H1 (cell line): ENCODE results near the gene PTPRG. TPM values are rescaled to one million over a fixed set of nuclear protein-coding genes. Genes with fewer than 3 reads are reported as not detected.
A peak's percentile ranks its signal among the peaks of the same experiment; 100 is the strongest.

Experiments
- CTCF ChIA-PET: fragments of 300-600 bp; sonication (Branson Sonifier 250); formaldehyde crosslinking; loops from one replicate; lab custom pipeline; 2021; ENCODE audit not compliant: partially characterized antibody; lab: Charles Lee
- POLR2A ChIA-PET: fragments of 300-600 bp; sonication (Branson Sonifier 250); formaldehyde crosslinking; loops from one replicate; lab custom pipeline; 2021; ENCODE audit warnings: inconsistent platforms; ENCODE audit not compliant: partially characterized antibody; lab: Charles Lee
- DNase-seq, 2 experiments: peaks; one replicate each; pipeline versions ENCODE4 v3.0.0 to v3.0.0-alpha.2; 2010 to 2022; ENCODE audit warnings: low spot score in 2 of 2, low read depth in 1 of 2, mixed read lengths in 1 of 2
- FAIRE-seq: peaks from 2 replicates; lab custom pipeline; 2011; peaks lifted over from hg19 to GRCh38; lab: Jason Lieb, UNC
- H2AFZ ChIP-seq: 2 replicates; pipeline ENCODE4 v1.8.1; 2012; ENCODE audit warnings: low read length, inconsistent platforms
- H2AK5ac ChIP-seq: 2 replicates; pipeline ENCODE4 v1.6.1; 2013; ENCODE audit warnings: low read depth, low read length
- H2BK120ac ChIP-seq: replicated peaks from 2 replicates; pipeline ENCODE3; 2013; ENCODE audit warnings: low read depth, low read length, inconsistent platforms
- H2BK12ac ChIP-seq: 2 replicates; pipeline ENCODE4 v1.6.1; 2013; ENCODE audit warnings: low read depth, low read length
- H2BK15ac ChIP-seq: 2 replicates; pipeline ENCODE4 v1.6.1; 2013; ENCODE audit warnings: low read length
- H2BK20ac ChIP-seq: 2 replicates; pipeline ENCODE4 v1.6.1; 2013; ENCODE audit warnings: low read length
- H2BK5ac ChIP-seq: 2 replicates; pipeline ENCODE4 v1.6.1; 2013; ENCODE audit warnings: low read depth, low read length
- H3K14ac ChIP-seq: 2 replicates; pipeline ENCODE4 v1.6.1; 2013; ENCODE audit warnings: inconsistent platforms; ENCODE audit not compliant: insufficient read length
- H3K18ac ChIP-seq: 2 replicates; pipeline ENCODE4 v1.6.1; 2013; ENCODE audit warnings: low read length; ENCODE audit errors: extremely low read depth
- H3K23ac ChIP-seq: 2 replicates; pipeline ENCODE4 v1.6.1; 2013; ENCODE audit warnings: inconsistent platforms; ENCODE audit not compliant: insufficient read length
- H3K23me2 ChIP-seq: 2 replicates; pipeline ENCODE4 v1.6.1; 2013; ENCODE audit warnings: low read depth, low read length
- H3K27ac ChIP-seq: 2 replicates; pipeline ENCODE4 v1.6.1; 2011; ENCODE audit warnings: low read depth, low read length, inconsistent platforms
- H3K27me3 ChIP-seq, 4 experiments: replicated peaks in 1 of 4; 1 replicate in 1 of 4; 2 replicates in 3 of 4; pipeline versions ENCODE4 v1.6.1 to v1.8.1; 2011 to 2013; ENCODE audit warnings: low read length in 3 of 4, mild to moderate bottlenecking in 3 of 4, inconsistent platforms in 2 of 4, mixed read lengths in 2 of 4, moderate library complexity in 1 of 4; ENCODE audit not compliant: control insufficient read depth in 3 of 4, insufficient read depth in 3 of 4; ENCODE audit errors: extremely low read depth in 1 of 4
- H3K36me3 ChIP-seq, 4 experiments: 2 replicates each; pipeline versions ENCODE4 v1.6.1 to v1.8.1; 2011 to 2013; ENCODE audit warnings: mild to moderate bottlenecking in 4 of 4, low read length in 3 of 4, moderate library complexity in 2 of 4, control low read depth in 1 of 4, inconsistent platforms in 1 of 4; ENCODE audit not compliant: insufficient read depth in 4 of 4, control insufficient read depth in 2 of 4
- H3K4ac ChIP-seq: replicated peaks from 2 replicates; pipeline ENCODE3; 2013; ENCODE audit warnings: low read length, low read depth, mixed read lengths, inconsistent platforms; ENCODE audit not compliant: insufficient read length
- H3K4me1 ChIP-seq, 4 experiments: replicated peaks in 1 of 4; 1 replicate in 1 of 4; 2 replicates in 3 of 4; pipeline versions ENCODE4 v1.6.1 to v1.8.1; 2011 to 2013; ENCODE audit warnings: low read length in 3 of 4, inconsistent platforms in 2 of 4, mixed read lengths in 1 of 4; ENCODE audit not compliant: insufficient read depth in 4 of 4, control insufficient read depth in 3 of 4
- H3K4me2 ChIP-seq, 2 experiments: 2 replicates each; pipeline versions ENCODE4 v1.6.1 to v1.8.1; 2011 to 2013; ENCODE audit warnings: low read depth in 2 of 2, low read length in 2 of 2, control low read depth in 1 of 2, inconsistent platforms in 1 of 2, mild to moderate bottlenecking in 1 of 2; ENCODE audit not compliant: insufficient read depth in 1 of 2
- H3K4me3 ChIP-seq, 4 experiments: fragments of 200-600, 300-600 bp in 1 of 4; sonication (generic), shearing (Covaris generic), sonication (Bioruptor Twin) in 1 of 4; 2 replicates each; pipeline versions ENCODE4 v1.5.1 to v1.8.1; 2011 to 2016; ENCODE audit warnings: low read length in 4 of 4, low read depth in 3 of 4, control low read depth in 2 of 4, inconsistent platforms in 2 of 4, mild to moderate bottlenecking in 2 of 4, mixed read lengths in 1 of 4, moderate library complexity in 1 of 4; ENCODE audit not compliant: insufficient read depth in 2 of 4; ENCODE audit errors: extremely low read depth in 1 of 4
- H3K56ac ChIP-seq: replicated peaks from 2 replicates; pipeline ENCODE3; 2013; ENCODE audit warnings: low read depth, mild to moderate bottlenecking, mixed read lengths, low read length, inconsistent platforms; ENCODE audit not compliant: insufficient read length
- H3K79me1 ChIP-seq: 2 replicates; pipeline ENCODE4 v1.6.1; 2013; ENCODE audit warnings: low read depth, low read length, control low read depth
- H3K79me2 ChIP-seq, 2 experiments: 2 replicates each; pipeline versions ENCODE4 v1.6.1 to v1.8.1; 2012 to 2013; ENCODE audit warnings: low read length in 2 of 2, mild to moderate bottlenecking in 2 of 2, inconsistent platforms in 1 of 2; ENCODE audit not compliant: insufficient read depth in 2 of 2, control insufficient read depth in 1 of 2
- H3K9ac ChIP-seq, 4 experiments: replicated peaks in 1 of 4; 1 replicate in 1 of 4; 2 replicates in 3 of 4; pipeline versions ENCODE4 v1.6.1 to v1.8.1; 2011 to 2013; ENCODE audit warnings: low read depth in 3 of 4, low read length in 3 of 4, control low read depth in 2 of 4, mild to moderate bottlenecking in 2 of 4, moderate library complexity in 2 of 4, inconsistent platforms in 1 of 4; ENCODE audit errors: extremely low read depth in 1 of 4
- H3K9me3 ChIP-seq, 2 experiments: 2 replicates each; pipeline versions ENCODE4 v1.6.1 to v1.8.1; 2012 to 2013; ENCODE audit warnings: mild to moderate bottlenecking in 2 of 2, moderate library complexity in 2 of 2, control low read depth in 1 of 2, inconsistent platforms in 1 of 2, low read depth in 1 of 2, low read length in 1 of 2, mixed read lengths in 1 of 2; ENCODE audit not compliant: insufficient read depth in 2 of 2
- H4K20me1 ChIP-seq, 2 experiments: replicated peaks in 1 of 2; 2 replicates each; pipeline versions ENCODE3 to v1.8.1; 2011 to 2013; ENCODE audit warnings: inconsistent platforms in 2 of 2, low read length in 2 of 2, mild to moderate bottlenecking in 1 of 2; ENCODE audit not compliant: insufficient read depth in 2 of 2, control insufficient read depth in 1 of 2
- H4K5ac ChIP-seq: 2 replicates; pipeline ENCODE4 v1.6.1; 2013; ENCODE audit warnings: low read length, low read depth, mixed read lengths, inconsistent platforms; ENCODE audit not compliant: insufficient read length
- H4K8ac ChIP-seq: 2 replicates; pipeline ENCODE4 v1.8.0; 2013; ENCODE audit warnings: mild to moderate bottlenecking, moderate library complexity, low read length, inconsistent platforms; ENCODE audit not compliant: insufficient read depth; ENCODE audit errors: extremely low read depth
- H4K91ac ChIP-seq: replicated peaks from 2 replicates; pipeline ENCODE3; 2013; ENCODE audit warnings: low read length, mixed read lengths, inconsistent platforms; ENCODE audit not compliant: insufficient read length
- ATF2 ChIP-seq: IDR thresholded peaks from 2 replicates; pipeline ENCODE4 v1.6.1; 2012; ENCODE audit warnings: low read length, inconsistent platforms
- ATF3 ChIP-seq: IDR thresholded peaks from 2 replicates; pipeline ENCODE4 v1.6.1; 2011; ENCODE audit warnings: low read depth, mild to moderate bottlenecking, low read length; ENCODE audit not compliant: insufficient read depth
- CTCF ChIP-seq, 3 experiments: IDR thresholded peaks; 1 replicate in 2 of 3; 2 replicates in 1 of 3; pipeline versions ENCODE4 v1.5.1 to v1.6.1; 2011; ENCODE audit warnings: low read length in 3 of 3, mild to moderate bottlenecking in 3 of 3, inconsistent platforms in 2 of 3, low read depth in 1 of 3, moderate library complexity in 1 of 3; ENCODE audit not compliant: insufficient read depth in 1 of 3; ENCODE audit errors: control extremely low read depth in 1 of 3
- HDAC2 ChIP-seq, 2 experiments: fragments of 300-600 bp in 1 of 2; sonication (generic) in 1 of 2; IDR thresholded peaks; 2 replicates each; pipeline ENCODE4 v1.6.1; 2011 to 2012; ENCODE audit warnings: low read depth in 2 of 2, low read length in 2 of 2, mild to moderate bottlenecking in 2 of 2, moderate library complexity in 2 of 2, borderline replicate concordance in 1 of 2, inconsistent platforms in 1 of 2
- KDM5A ChIP-seq: fragments of 200-600 bp; IDR thresholded peaks from 2 replicates; pipeline ENCODE4 v1.7.1; 2012; ENCODE audit warnings: mild to moderate bottlenecking, low read length, inconsistent platforms, mixed read lengths
- SAP30 ChIP-seq: fragments of 300-600 bp; sonication (generic); IDR thresholded peaks from 2 replicates; pipeline ENCODE4 v1.7.1; 2012; ENCODE audit warnings: low read length, moderate library complexity, mild to moderate bottlenecking, inconsistent platforms; ENCODE audit not compliant: insufficient read depth, insufficient replicate concordance
- SIN3A ChIP-seq, 2 experiments: IDR thresholded peaks in 1 of 2; conservative IDR thresholded peaks in 1 of 2; 2 replicates each; pipeline ENCODE4 v1.6.1; 2011 to 2012; ENCODE audit warnings: low read length in 2 of 2, improper control_type of control experiment in 1 of 2, low read depth in 1 of 2, mild to moderate bottlenecking in 1 of 2
- WGBS, 2 experiments: shearing (Covaris generic) in 1 of 2; methylation state at CpG; one replicate each; pipeline versions ENCODE4 v1.1.6 to v1.1.7; 2013 to 2015; ENCODE audit warnings: low lambda C conversion rate in 2 of 2, mixed read lengths in 2 of 2, inconsistent platforms in 1 of 2, low coverage in 1 of 2, missing lambda C conversion rate in 1 of 2; ENCODE audit not compliant: insufficient replicate concordance in 2 of 2, insufficient coverage in 1 of 2, insufficient read length in 1 of 2; ENCODE audit errors: extremely low coverage in 1 of 2, missing lambda C conversion rate in 1 of 2; 5-methylcytosine and 5-hydroxymethylcytosine counted together
- polyA plus RNA-seq, 7 experiments: library from polyadenylated mRNA; depleted of rRNA in 3 of 7; stranded (reverse) in 5 of 7; unstranded in 2 of 7; fragments of >200 nt in 5 of 7; fragments of 200-250 nt in 2 of 7; gene quantifications; 1 replicate in 5 of 7; 2 replicates in 1 of 7; 4 replicates in 1 of 7; pipeline versions ENCODE4 v1.2.1 to v1.2.3, GENCODE V29; 2011 to 2013; ENCODE audit warnings: missing spikeins in 2 of 7, mixed read lengths in 2 of 7
- total RNA-seq: library from RNA; stranded (reverse); fragmentation: NEBNext Ultra II Directional; extraction: Animal tissue kit (Norgen Biotek cat#: 25700); gene quantifications from 2 replicates; pipeline ENCODE4 v1.2.1, GENCODE V29; 2021

Gene PTPRG
- total and polyA plus RNA-seq, 2 of the 8 experiments (the other 6 are each of a cell fraction or from before 2014, with no cell fraction given): 23.3 to 96.2 TPM

GRCh38 chr3:62131620-62132019, 570.2 kb downstream of the PTPRG start:
- H3K56ac ChIP-seq: no peak overlapping the region
- no peak overlapping the region for H2AK5ac ChIP-seq
- no peaks in the 10 kb centered on the region for H3K9me3 ChIP-seq
- H2BK5ac ChIP-seq: no peak overlapping the region
- no peaks in the 10 kb centered on the region; a peak in 1 of 8 replicates for H3K36me3 ChIP-seq
- H2BK20ac ChIP-seq: no peak overlapping the region
- H3K23me2 ChIP-seq: no peaks in the 10 kb centered on the region
- ChIA-PET CTCF (interaction anchor here (0.9 to 3.8 kb wide), 14 partner anchors 8 to 274 kb away, joined by 3 to 14 read pairs (median 8); no protein-coding TSS in a partner anchor), POLR2A (interaction anchor here (1.2 to 1.8 kb wide), 2 partner anchors 10 to 567 kb away, joined by 3 to 4 read pairs; no protein-coding TSS in a partner anchor)
- H4K5ac ChIP-seq: no peak overlapping the region
- H3K4ac ChIP-seq: no peak overlapping the region
- no peaks in the 10 kb centered on the region for H3K79me2 ChIP-seq
- FAIRE-seq (no peak), DNase-seq (no peak)
- no peak overlapping the region for H4K91ac ChIP-seq
- H3K18ac ChIP-seq: no peak overlapping the region
- 76% methylated on average over 3 of the region's 3 CpGs; no CpG with 5 or more reads in 1 of the 2 experiments for WGBS, 2 experiments
- no peaks in the 10 kb centered on the region for H3K27me3 ChIP-seq
- no peak overlapping the region for H3K9ac ChIP-seq
- peaks cover 2 to 3% of the 10 kb centered on the region in 2 experiments for H4K20me1 ChIP-seq
- no peak overlapping the region for H3K27ac ChIP-seq
- H2BK15ac ChIP-seq: no peak overlapping the region
- H3K14ac ChIP-seq: no peak overlapping the region
- H2BK12ac ChIP-seq: no peak overlapping the region
- H4K8ac ChIP-seq: no peak overlapping the region
- no peak overlapping the region for H3K23ac ChIP-seq
- no peaks in the 10 kb centered on the region; the same call in 1 of the 2 replicates for H3K79me1 ChIP-seq
- no peak overlapping the region for H2AFZ ChIP-seq
- no peak overlapping the region for H2BK120ac ChIP-seq
- peaks cover 0 to 3% (median 0%) of the 10 kb centered on the region in 4 experiments; a peak in 1 of 7 replicates for H3K4me1 ChIP-seq
- H3K4me2 ChIP-seq: no peak overlapping the region
- H3K4me3 ChIP-seq: no peak overlapping the region
- TF ChIP-seq ATF3 (no peak), HDAC2 (IDR thresholded peaks at IDR 0.05; ENCODE audit: borderline replicate concordance in 1 of 2, low read depth in 2 of 2, low read length in 2 of 2) (no peak), SIN3A (conservative IDR thresholded peaks at IDR 0.05 in 1 of 2, IDR thresholded peaks at IDR 0.05 in 1 of 2; ENCODE audit: low read depth in 1 of 2, low read length in 2 of 2) (no peak), CTCF (IDR thresholded peaks at IDR 0.05; ENCODE audit: control extremely low read depth in 1 of 3, insufficient read depth in 1 of 3, low read depth in 1 of 3, low read length in 3 of 3) (peak in 2 of 3 experiments; percentile 27 to 39; a peak in 2 of 4 replicates), KDM5A (no peak), SAP30 (no peak), ATF2 (no peak)
